Aorta (tissue), 5 donors: ENCODE measurements around the gene C1orf35. TPM values are rescaled to one million over a fixed set of nuclear protein-coding genes. Genes with fewer than 3 reads are reported as not detected.

Experiments used
- ATAC-seq: fragments of 200-7000 bp; cut with Tn5 transposase; one replicate; pipeline ENCODE4 v1.9.1; 2022; ENCODE audit warnings: moderate library complexity; ENCODE audit not compliant: low FRiP score
- DNase-seq, 2 donors: peaks; one replicate each; pipeline ENCODE4 v3.0.0-alpha.2; 2020
- H3K27ac ChIP-seq, 2 donors: one replicate each; pipeline ENCODE4 v1.5.1; 2013; ENCODE audit warnings: low read length in 2 of 2, mild to moderate bottlenecking in 2 of 2, moderate library complexity in 2 of 2, control low read depth in 1 of 2, inconsistent platforms in 1 of 2, low read depth in 1 of 2
- H3K27me3 ChIP-seq, 2 donors: one replicate each; pipeline ENCODE4 v1.6.1; 2013; ENCODE audit warnings: control low read depth in 1 of 2, low read length in 1 of 2, mild to moderate bottlenecking in 1 of 2, moderate library complexity in 1 of 2; ENCODE audit not compliant: insufficient read depth in 2 of 2, control insufficient read depth in 1 of 2
- H3K36me3 ChIP-seq, 2 donors: one replicate each; pipeline ENCODE4 v1.6.1; 2013; ENCODE audit warnings: control low read depth in 1 of 2, low read length in 1 of 2, mild to moderate bottlenecking in 1 of 2; ENCODE audit not compliant: insufficient read depth in 2 of 2, control insufficient read depth in 1 of 2
- H3K4me1 ChIP-seq, 2 donors: one replicate each; pipeline ENCODE4 v1.6.1; 2013; ENCODE audit warnings: low read length in 2 of 2, control low read depth in 1 of 2, mild to moderate bottlenecking in 1 of 2, moderate library complexity in 1 of 2; ENCODE audit not compliant: insufficient read depth in 2 of 2, control insufficient read depth in 1 of 2
- H3K4me3 ChIP-seq, 2 donors: one replicate each; pipeline ENCODE4 v1.5.1; 2013; ENCODE audit warnings: low read length in 2 of 2, control low read depth in 1 of 2, mild to moderate bottlenecking in 1 of 2
- H3K9me3 ChIP-seq: one replicate; pipeline ENCODE4 v1.6.1; 2013; ENCODE audit warnings: mild to moderate bottlenecking, low read length; ENCODE audit not compliant: control insufficient read depth
- WGBS, 2 donors: extraction: QIAGEN DNeasy Blood & Tissue Kit; methylation state at CpG; one replicate each; pipeline ENCODE4 v1.1.7; 2013; 5-methylcytosine and 5-hydroxymethylcytosine counted together
- intact Hi-C, 2 donors: fragments of 100-400 bp; cut with DNase I; formaldehyde crosslinking; loops; one replicate each; pipeline versions ENCODE4 v1.14.2 to v1.15.0; 2022
- long read RNA-seq, 2 donors: library from polyadenylated mRNA; unstranded; transcript quantifications; one replicate each; pipeline ENCODE4 v2.0.0, GENCODE V29; 2020 to 2021
- polyA plus RNA-seq, 2 donors: library from polyadenylated mRNA; stranded (reverse); fragments of 200-250 nt; gene quantifications; one replicate each; pipeline ENCODE4 v1.2.3, GENCODE V29; 2013
- total RNA-seq, 2 donors: library from RNA; stranded (reverse); fragmentation: NEBNext Ultra II Directional; extraction: Animal tissue kit (Norgen Biotek cat#: 25700); gene quantifications; one replicate each; pipeline ENCODE4 v1.2.1, GENCODE V29; 2021
- donor health status: healthy with polysubstance abuse.
- donor health status: Bipolar disorder and iron deficiency.
- donor health status: DM: no; HTN: no; CAD: no.
- donor health status: DM: no; HTN: no; CAD: no.
- donor health status: DM: yes; HTN: yes; CAD: no.

Gene C1orf35
- total RNA-seq, result 10 to 100 TPM in 1 of 2 donors, 1 to 10 TPM in 1; 7.9 to 11.4 TPM
- 10 to 100 TPM in 1 of 2 donors, 1 to 10 TPM in 1; 3.6 to 36.2 TPM for polyA plus RNA-seq
- long read RNA-seq, donor 1, transcript C1orf35-201 (8 exons, 1,427 nt), result major isoform, 5 of 14 reads
- long read RNA-seq, donor 1, partial matches to known transcripts, result 2 of 14 reads
- long read RNA-seq, donor 1, other reads (novel, unspliced or antisense), result 5 of 14 reads
- long read RNA-seq, donor 2, transcript C1orf35-201 (8 exons, 1,427 nt), result major isoform, 5 of 19 reads
- long read RNA-seq, donor 2, partial matches to known transcripts, result 11 of 19 reads
- long read RNA-seq, donor 2, other reads (novel, unspliced or antisense), result 3 of 19 reads

DNA sequence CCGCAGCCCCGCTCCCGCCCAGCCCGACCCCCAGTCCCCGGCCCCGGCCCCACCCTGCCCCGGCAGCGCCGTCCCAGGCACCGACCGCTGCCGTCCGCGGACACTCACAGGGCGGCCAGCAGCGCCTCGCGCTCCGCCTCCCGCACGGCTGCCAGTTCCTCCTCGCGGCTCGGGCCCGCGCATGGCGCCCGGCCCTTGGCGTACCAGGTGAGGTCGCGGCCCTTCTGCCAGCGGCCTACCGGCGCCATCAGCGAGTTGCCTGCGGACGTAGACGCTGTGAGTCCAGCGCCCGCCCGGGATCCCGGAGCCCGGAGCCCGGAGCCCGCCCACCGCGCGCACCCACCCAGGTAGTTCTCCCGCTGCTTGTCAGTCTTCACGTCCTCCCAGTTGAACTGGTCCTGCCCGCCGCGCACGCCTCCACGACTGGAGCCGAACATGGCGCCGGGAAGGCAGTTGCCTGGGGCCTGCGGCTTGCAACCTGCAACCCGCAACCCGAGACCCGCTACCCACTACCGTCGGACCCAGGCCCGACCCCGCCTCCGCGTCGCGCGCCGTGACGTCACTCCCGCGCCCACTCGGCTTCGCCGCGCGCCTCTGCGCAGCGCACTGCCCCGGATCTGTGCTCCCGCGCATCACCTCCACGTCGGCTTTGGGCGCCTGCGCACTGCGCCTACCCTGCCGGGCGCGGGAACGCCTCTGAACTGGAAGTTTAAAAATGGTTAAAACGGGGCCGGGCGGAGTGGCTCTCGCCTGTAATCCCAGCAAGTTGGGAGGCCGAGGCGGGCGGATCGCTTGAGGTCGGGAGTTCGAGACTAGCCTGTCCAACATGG, at the start of gene C1orf35:
Gene C1orf35, minus strand, starts transcription at position 535 of the 830 bp plus-strand sequence. Its CDS starts 98 bp downstream, at position 437.
- Histone ChIP-seq H3K9me3 (no peaks in the 10 kb centered on the region), H3K27ac (peak within 1 kb of the TSS in 1 of 2 donors; percentile 81), H3K36me3 (peaks cover 0 to 6% of the 10 kb centered on the region in 2 donors), H3K4me1 (no peaks in the 10 kb centered on the region), H3K27me3 (no peaks in the 10 kb centered on the region), H3K4me3 (peak within 1 kb of the TSS; percentile 58 to 77)
- DNase-seq, result peak; percentile 96 to 99
- intact Hi-C loops, result loop anchor here in 1 of 2 donors (2.0 to 10.0 kb wide), 2 partner anchors 38 to 368 kb away; partner anchors contain the start of genes GUK1, JMJD4 and SNAP47
- 1% methylated on average over 95 to 104 of the region's 104 CpGs for WGBS, 2 donors
- ATAC-seq, result peak; percentile 92

DNA sequence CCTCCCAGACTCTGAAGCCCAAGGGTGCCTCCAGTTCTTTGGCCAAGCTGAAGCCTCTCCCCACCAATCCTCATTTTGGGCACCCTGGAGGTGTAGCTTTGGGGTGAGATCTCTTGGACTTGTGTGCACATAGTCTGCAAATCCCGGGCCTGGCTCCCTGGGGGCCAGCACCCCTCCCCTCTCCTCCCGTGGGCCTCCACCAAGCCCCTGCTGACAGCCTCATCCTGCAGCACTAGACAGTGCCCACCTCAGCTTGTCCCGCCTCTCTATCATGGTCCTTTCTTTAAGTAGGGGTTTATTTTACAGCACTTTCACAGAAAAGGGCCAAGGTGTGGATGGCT, 49.8 kb upstream of the C1orf35 start:
- 83 to 87% methylated on average over 3 of the region's 3 CpGs for WGBS, 2 donors
- ATAC-seq (no peak), DNase-seq (peak; percentile 35 to 47)
- Histone ChIP-seq H3K4me1 (no peaks in the 10 kb centered on the region), H3K36me3 (no peaks in the 10 kb centered on the region), H3K9me3 (no peaks in the 10 kb centered on the region), H3K27ac (no peak overlapping the region), H3K27me3 (no peaks in the 10 kb centered on the region), H3K4me3 (no peak overlapping the region)
- intact Hi-C loops, result no loop called here

GRCh38 chr1:228152097-228152917, 49.2 kb upstream of the C1orf35 start:
- no peak overlapping the region for H3K27ac ChIP-seq
- H3K4me3 ChIP-seq, result no peak overlapping the region
- 92 to 96% methylated on average over 19 of the region's 19 CpGs for WGBS, 2 donors
- no peaks in the 10 kb centered on the region for H3K36me3 ChIP-seq
- no peaks in the 10 kb centered on the region for H3K4me1 ChIP-seq
- DNase-seq (peak; percentile 45 to 72), ATAC-seq (no peak)
- no peaks in the 10 kb centered on the region for H3K9me3 ChIP-seq
- H3K27me3 ChIP-seq, result no peaks in the 10 kb centered on the region
- intact Hi-C loops, result no loop called here

GRCh38 chr1:228151180-228151925, 48.2 kb upstream of the C1orf35 start:
- Histone ChIP-seq H3K9me3 (no peaks in the 10 kb centered on the region), H3K27ac (peak overlapping the region in 1 of 2 donors; percentile 3), H3K27me3 (no peaks in the 10 kb centered on the region), H3K4me3 (no peak overlapping the region), H3K36me3 (no peaks in the 10 kb centered on the region), H3K4me1 (no peaks in the 10 kb centered on the region)
- 62 to 64% methylated on average over 12 of the region's 12 CpGs for whole genome bisulfite sequencing, 2 donors
- ATAC-seq, result no peak
- intact Hi-C loops, result no loop called here
- peak; percentile 48 to 53 for DNase-seq

DNA sequence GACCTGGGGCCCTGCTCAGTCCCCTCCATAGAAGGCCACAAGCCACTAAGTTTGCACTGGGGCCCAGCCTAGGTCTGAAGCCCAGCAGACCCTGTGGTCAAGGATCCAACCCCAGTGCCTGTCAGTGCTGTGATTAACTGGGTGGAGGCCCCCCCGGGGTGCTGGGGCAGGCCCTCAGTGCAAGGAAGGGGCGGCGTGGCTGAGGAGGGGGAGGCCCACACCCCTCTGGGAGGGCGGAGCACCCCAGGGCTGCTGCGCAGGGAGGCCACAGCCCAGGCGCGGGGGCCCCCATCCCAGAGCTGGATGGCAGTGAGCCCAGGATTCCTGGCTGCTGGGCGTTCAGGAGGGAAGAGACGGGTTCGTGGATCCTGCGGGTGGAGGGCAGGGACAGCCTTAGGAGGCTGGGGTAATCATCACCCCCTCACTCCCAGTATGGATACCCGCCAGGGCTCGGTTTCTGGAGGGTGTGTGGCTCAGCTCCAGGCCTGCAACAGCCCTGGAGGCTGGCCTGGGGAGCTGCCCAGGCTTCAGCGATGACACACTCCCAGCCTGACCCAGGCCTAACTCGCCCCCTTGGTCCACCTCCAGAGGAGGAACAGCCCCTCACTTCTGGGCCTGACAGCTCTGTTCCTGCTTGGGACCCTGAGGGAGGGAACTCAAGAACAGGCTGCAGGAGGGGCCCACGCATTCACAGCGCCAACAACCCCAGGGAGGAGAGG, 47.5 kb upstream of the C1orf35 start:
- no peak overlapping the region for H3K4me3 ChIP-seq
- H3K27me3 ChIP-seq, result no peaks in the 10 kb centered on the region
- ATAC-seq (peak; percentile 72), DNase-seq (peak; percentile 76 to 88)
- peaks cover 0 to 2% of the 10 kb centered on the region in 2 donors for H3K36me3 ChIP-seq
- no peaks in the 10 kb centered on the region for H3K9me3 ChIP-seq
- intact Hi-C loops, result no loop called here
- H3K27ac ChIP-seq, result peak overlapping the region in 1 of 2 donors; percentile 4
- H3K4me1 ChIP-seq, result no peaks in the 10 kb centered on the region
- WGBS, 2 donors, result 11 to 16% methylated on average over 14 to 17 of the region's 17 CpGs

DNA sequence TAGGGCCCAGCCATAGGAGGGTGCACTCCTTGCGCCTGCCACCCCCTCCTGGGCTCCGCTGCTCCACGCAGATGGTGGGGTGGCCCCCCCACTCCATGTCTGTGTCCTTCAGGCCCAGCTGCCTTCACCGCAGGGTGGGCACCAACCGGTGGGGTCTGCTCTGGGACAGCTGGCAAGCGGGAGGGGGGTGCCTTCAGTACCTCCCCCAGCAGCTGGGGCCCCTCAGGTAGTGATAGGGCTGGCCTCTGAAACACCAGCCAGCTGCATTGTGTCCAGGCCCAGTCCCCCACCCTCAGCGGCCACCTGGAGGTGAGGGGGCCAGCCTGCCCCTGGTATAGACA, 47.0 kb upstream of the C1orf35 start:
- Histone ChIP-seq H3K27ac (peak overlapping the region in 1 of 2 donors; percentile 35), H3K4me1 (no peaks in the 10 kb centered on the region), H3K9me3 (no peaks in the 10 kb centered on the region), H3K36me3 (peaks cover 0 to 2% of the 10 kb centered on the region in 2 donors), H3K27me3 (no peaks in the 10 kb centered on the region), H3K4me3 (no peak overlapping the region)
- WGBS, 2 donors, result 73 to 85% methylated on average over 4 to 7 of the region's 7 CpGs
- peak in 1 of 2 donors; percentile 72 for DNase-seq
- intact Hi-C loops, result no loop called here
- ATAC-seq, result no peak

DNA sequence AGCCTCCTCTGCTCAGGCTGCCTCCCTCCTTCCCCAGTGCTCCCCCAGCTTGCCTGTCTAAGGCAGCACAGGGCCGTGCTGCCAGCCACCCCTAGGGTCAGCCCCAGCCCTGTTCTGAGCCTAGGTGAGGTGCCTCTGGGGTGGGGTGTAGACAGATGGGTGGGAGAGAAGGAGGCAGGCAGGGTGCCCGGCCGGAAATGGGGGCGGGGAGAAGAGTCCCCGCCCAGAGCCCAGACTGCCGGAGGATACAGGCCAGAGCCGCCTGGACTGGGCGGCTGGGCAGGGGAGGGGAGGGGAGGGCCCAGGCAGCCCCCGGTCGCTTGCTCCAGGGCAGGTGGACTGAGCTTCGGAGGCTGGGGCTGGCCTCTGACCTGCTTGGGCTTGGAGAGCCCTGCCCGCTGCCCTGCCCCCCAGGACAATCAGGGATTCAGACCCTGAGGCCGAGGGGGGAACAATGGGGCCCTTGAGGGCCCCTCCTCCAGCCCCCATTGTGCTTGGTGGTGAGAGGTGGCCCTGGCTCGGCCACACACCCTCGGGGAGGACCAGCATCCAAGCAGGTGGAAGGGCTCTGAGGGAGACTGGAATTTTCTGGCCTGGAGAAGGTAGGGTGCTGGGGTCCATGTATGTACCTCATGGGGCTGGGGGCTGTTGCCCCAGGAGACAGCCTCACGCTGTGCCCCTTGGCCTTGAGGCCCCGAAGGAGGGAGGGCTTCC, 46.4 kb upstream of the C1orf35 start, which contains the start of gene GJC2:
Gene GJC2, plus strand, starts transcription at position 525 of the 714 bp plus-strand sequence. CDS start 7,829 bp downstream, outside the sequence.
- ATAC-seq (peak; percentile 63), DNase-seq (peak; percentile 62 to 86)
- Histone ChIP-seq H3K9me3 (no peaks in the 10 kb centered on the region), H3K36me3 (peaks cover 0 to 2% of the 10 kb centered on the region in 2 donors), H3K4me1 (no peaks in the 10 kb centered on the region), H3K27me3 (no peaks in the 10 kb centered on the region), H3K4me3 (no peak within 1 kb of the TSS), H3K27ac (peak within 1 kb of the TSS in 1 of 2 donors; percentile 35)
- intact Hi-C loops, result no loop called here
- WGBS, 2 donors, result 30 to 32% methylated on average over 15 to 17 of the region's 17 CpGs
